ENCODE results near the gene PEX19.

DNA sequence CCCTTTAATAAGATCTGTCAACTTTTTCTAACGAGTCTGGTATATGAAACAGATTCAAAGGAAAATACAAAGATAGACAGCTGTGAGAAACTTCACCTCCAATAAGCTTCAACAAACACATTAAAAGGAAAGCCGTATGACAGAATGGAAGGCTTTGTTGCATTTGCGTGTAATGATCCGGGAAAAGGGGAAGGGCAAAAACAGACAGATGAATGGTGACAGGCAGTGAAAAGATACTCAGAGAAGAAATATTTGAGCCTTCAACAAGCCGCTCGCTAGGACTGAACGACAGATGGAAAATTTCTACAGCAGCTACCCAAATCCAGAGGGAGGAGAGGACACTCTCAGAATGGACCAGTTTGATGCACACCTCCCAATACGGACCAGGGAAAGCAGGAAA, 43.3 kb upstream of the PEX19 start:
- TF ChIP-seq, protein P1, sequence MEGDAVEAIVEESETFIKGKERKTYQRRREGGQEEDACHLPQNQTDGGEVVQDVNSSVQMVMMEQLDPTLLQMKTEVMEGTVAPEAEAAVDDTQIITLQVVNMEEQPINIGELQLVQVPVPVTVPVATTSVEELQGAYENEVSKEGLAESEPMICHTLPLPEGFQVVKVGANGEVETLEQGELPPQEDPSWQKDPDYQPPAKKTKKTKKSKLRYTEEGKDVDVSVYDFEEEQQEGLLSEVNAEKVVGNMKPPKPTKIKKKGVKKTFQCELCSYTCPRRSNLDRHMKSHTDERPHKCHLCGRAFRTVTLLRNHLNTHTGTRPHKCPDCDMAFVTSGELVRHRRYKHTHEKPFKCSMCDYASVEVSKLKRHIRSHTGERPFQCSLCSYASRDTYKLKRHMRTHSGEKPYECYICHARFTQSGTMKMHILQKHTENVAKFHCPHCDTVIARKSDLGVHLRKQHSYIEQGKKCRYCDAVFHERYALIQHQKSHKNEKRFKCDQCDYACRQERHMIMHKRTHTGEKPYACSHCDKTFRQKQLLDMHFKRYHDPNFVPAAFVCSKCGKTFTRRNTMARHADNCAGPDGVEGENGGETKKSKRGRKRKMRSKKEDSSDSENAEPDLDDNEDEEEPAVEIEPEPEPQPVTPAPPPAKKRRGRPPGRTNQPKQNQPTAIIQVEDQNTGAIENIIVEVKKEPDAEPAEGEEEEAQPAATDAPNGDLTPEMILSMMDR (IDR thresholded peaks at IDR 0.05), result no peak
- no peak for TF ChIP-seq POLR2A (IDR thresholded peaks at IDR 0.05)
